ACHN (cell line): ENCODE data around the gene TAS1R3.

Experiments
- DNase-seq: peaks from one replicate; pipeline ENCODE4 v3.0.0-alpha.2; 2015
- in situ Hi-C: cut with HindIII; loops from 2 replicates; pipeline ENCODE4 v1.10.0; 2017; ENCODE audit warnings: low sequenced_read_pairs, low pct_ligation_motif_present, low pct_unique_long_range_greater_than_20kb

The TAS1R3 gene

DNA sequence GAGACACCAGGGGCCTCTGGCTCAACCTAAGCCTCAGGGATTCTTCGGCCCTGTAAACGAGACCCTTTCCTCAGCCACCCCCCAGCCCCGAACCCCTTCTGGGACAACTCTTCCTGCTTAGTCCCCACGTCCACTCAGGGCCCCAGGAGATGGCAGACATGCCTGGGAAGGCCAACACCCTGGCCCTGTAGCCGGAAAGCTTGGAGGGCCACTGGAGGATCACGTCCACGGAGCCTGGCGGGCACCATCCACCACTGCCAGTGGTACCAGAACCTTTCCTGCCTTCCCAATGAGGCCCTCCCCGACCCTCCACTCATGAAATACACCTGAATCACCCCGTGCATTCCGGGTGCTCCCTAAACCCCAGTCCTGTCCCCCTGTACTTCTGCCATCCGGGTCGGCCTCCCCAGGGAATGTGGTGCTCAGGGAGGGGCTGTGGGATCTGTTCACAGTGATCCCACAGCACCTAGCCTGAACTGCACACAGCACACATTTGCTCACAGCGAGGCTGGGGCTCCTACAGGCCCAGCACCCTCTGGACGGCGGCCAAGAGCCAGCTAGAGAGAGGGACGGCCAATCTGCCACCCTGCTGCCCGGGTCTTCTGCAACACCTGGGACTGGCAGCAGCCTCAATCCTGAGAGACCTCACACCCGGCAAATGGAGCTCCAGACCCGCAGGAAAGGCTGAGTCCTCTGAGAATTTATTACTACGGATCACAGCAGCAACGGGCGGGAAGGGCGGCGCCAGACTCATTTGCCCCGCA lies 42.2 kb downstream of the TAS1R3 start:
- in situ Hi-C loops: no loop called here
- DNase-seq: no peak

DNA sequence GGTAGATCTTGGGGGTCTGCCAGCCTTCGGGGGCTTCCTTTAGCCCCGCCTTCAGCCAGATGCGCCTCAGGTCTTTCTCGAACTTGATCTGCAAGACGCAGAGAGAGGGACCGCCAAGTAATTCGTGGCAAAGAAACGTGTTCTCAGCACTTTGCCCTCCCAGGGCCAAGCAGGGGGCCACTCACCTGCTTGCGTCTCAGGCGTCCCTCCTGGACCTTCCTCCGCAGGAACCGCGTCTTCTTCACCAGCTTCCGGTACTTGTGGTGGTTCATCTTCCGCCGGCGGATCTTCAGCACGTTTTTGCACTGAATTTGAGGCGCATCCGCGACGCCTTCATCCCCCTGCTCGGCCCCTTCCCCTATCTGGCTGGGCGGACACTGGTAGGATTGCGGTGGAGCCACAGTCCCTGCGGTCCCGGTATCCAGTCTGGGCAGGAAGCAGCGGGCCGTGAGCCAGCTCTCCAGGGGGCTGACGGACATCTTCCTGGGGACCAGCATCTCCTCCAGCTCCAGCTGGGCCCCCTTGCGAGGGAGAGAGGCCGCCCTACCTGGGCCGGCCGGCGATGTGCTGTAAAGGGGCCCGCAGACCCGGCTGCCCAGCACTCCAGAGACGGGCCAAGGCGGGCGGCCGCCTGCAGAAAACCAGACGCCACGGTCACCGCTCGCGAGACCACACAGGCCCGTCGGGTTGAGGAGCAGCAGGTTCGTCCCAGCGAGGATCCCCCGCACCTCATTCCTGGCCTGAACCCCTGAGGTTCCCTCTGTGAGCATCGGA lies 42.9 kb downstream of the TAS1R3 start:
- no peak for DNase-seq
- in situ Hi-C loops: no loop called here

DNA sequence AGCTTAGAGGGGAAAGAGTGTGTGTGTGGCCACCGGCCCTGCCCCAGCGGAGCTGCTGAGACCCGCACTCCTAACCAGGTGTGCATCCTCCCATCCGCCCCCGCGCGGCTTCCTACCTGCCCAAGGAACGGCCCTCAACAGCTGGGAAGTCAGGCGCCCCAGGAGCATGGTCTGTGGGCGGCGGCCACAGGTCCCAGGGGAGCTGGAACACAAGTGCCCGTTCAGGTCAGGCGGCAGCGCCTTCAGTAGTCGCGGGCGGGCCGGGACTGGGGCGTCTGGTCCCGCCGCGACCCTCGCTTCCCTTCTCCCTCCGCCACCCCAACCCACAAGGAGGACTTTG lies 43.5 kb downstream of the TAS1R3 start:
- in situ Hi-C loops: no loop called here
- no peak for DNase-seq

DNA sequence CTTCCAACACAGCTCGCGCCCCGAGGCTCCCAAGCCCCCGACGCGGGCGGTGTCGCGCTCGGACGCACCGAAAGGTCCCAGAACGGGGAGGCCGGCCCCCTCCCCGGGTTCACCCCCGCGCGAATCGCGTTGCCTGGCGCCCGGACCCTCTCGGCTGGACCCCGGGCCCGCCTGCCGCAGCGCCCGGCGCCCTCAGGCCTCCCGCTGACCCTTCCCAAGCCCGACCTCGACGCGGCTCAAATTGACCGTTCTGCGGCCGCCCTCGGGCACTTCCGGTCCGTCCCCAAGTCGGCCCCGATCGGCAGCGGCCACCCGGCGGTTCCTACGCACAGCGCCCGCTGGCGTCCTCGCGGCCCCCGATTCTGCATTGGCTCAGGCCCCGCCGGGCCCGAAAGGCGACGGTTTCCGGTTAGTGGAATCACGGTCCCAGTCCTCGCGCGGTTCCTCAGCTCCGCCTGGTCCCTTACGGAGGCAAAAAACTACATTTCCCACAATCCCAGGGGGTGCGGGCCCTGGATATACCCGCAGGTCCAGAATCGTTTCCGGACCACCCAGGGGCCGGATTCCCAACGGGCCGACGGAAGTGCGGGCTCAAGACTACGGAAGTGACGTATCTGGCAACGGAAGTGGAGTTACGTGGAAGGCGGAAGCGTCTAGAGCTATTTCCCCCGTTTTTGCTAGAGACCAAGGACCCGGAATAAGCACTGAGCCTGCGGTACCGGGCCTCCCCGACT lies 44.0 kb downstream of the TAS1R3 start, which contains the start of gene AURKAIP1:
Gene AURKAIP1, minus strand, starts transcription at position 279 of the 734 bp plus-strand sequence. CDS start 451 bp downstream, outside the sequence.
- in situ Hi-C loops: no loop called here
- peak; percentile 99 for DNase-seq

DNA sequence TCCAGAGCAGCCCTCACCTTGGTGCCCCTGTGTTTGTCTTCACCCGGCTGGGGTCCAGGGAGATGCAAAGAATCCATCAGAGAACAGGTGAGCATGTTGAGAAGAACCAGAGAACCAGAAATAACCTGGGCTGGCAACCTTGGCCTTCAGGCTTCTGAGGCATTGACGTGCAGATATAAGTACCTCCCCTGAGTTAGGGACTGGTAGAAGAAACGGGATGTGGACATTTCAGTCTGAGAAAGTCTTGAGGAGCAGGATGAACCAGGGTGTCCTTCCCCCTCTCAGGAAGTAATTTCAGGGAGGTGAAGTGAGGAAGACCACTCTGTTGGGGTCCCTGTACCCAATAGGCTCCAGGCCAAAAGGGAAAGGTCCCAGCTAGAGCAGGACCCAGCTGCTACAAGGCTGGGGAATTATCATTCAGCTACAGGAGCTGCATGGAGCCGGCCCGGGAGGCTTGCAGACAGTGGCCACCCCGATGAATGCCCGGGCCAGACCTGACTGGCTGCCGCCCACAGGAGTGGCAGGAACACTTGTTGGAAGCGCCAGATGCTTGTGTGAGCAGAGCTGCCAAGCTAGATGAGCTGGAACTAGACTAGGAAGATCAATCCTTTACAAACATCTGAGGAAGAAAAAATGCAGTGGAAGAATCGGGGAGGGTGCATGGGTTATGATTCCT lies 45.6 kb downstream of the TAS1R3 start:
- in situ Hi-C loops: no loop called here
- no peak for DNase-seq

DNA sequence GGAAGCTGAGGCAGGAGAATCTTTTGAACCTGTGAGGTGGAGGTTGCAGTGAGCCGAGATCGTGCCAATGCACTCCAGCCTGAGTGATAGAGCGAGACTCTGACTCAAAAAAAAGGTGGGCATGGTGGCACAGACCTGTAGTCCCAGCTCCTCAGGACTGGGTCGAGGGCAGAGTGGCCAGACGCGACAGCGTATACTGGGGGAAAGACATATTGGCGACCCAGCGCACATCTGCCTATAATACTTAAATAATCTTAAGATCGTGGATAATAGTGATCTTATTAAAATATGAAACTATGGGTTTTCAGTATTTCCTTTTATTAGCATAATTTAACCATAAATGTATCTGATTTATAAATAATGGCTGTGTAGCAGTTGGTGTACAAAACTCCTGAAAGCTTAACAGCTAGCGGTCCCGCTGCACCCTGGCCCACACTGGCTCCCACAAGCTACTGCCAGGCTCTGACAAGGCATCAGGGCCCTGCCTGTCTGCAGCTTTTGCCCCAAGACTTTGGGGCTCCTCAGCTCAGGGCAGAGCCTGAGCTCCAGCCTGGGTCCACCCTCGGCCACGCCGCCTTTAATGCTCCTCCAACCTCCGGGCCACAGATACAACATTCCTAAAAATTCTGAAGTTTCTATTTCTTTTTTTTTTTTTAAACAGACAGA lies 46.6 kb downstream of the TAS1R3 start:
- DNase-seq: no peak
- in situ Hi-C loops: no loop called here

DNA sequence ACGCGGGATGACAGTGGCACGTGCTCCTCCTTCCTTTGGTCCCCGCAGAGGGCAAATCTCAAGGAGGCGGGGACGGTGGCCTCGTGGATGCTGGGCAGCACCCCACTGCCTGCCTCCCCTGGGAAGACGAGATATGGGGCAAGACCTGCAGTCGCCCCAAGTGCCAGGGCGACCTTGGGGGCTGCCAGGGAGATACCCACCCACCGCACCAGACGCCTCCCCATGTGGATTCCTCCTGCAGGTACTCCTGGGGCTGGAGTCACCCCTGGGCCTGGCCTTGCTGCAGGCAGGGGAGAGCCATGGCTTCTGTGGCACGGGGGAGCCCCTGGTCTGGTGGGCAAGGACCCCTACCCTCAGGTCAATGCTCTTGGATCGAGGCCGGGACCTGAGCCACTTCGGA lies 49.8 kb downstream of the TAS1R3 start:
- DNase-seq: no peak
- in situ Hi-C loops: no loop called here

DNA sequence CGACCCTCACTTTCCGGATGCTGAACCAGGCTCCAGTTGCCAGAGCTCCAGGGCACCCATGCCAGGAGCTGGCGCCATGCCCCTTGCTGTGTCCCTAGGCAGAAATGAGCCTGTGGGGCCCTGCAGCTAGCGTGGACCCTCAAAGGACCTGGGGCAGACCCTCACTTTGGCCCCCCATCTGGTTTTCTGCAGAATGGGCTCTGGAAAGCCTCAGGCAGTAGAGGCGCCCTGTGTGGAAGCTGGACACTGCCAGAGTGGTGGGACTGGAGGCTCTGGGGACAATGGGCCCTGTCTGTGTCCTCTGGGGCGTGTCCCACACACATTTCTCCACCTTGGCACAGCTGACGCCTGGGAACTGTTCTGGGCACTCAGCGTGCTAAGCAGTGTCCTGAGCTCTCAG lies 50.2 kb downstream of the TAS1R3 start:
- in situ Hi-C loops: no loop called here
- DNase-seq: no peak
